Measurements from ENCODE around the gene TTC27.

- TF ChIP-seq CTCF (IDR thresholded peaks at IDR 0.05; ENCODE audit: borderline replicate concordance, extremely low read depth, low read length, poor library complexity, severe bottlenecking) (no peak), EZH2 (IDR thresholded peaks at IDR 0.05; ENCODE audit: borderline replicate concordance, low read depth, low read length, severe bottlenecking) (no peak)
Measured at GRCh38 chr2:32863326-32863725, 235.5 kb downstream of the TTC27 start.

Data from DND-41 (cell line).